NT2/D1 (cell line): ENCODE results near the gene PHPT1.

Source experiments
- DNase-seq: peaks from one replicate; pipeline ENCODE4 v3.0.0-alpha.2; 2011; ENCODE audit warnings: low read depth, low spot score
- H3K27me3 ChIP-seq: 2 replicates; pipeline ENCODE4 v1.6.0; 2011; ENCODE audit warnings: mild to moderate bottlenecking; ENCODE audit not compliant: insufficient read length, insufficient read depth
- H3K36me3 ChIP-seq: 2 replicates; pipeline ENCODE4 v1.6.1; 2011; ENCODE audit warnings: mild to moderate bottlenecking, low read length, mixed read lengths; ENCODE audit not compliant: insufficient read depth, insufficient read length
- H3K4me1 ChIP-seq: 2 replicates; pipeline ENCODE4 v1.5.1; 2011; ENCODE audit not compliant: insufficient read depth, insufficient read length
- H3K4me3 ChIP-seq: 2 replicates; pipeline ENCODE4 v1.5.1; 2011; ENCODE audit warnings: low read depth; ENCODE audit not compliant: insufficient read length
- H3K9ac ChIP-seq: 2 replicates; pipeline ENCODE4 v1.6.0; 2011; ENCODE audit warnings: low read depth; ENCODE audit not compliant: insufficient read length
- H3K9me3 ChIP-seq: 2 replicates; pipeline ENCODE4 v1.5.1; 2011; ENCODE audit warnings: mild to moderate bottlenecking, low read length; ENCODE audit not compliant: insufficient read depth
- SUZ12 ChIP-seq: IDR thresholded peaks from 2 replicates; pipeline ENCODE4 v1.6.1; 2011; ENCODE audit not compliant: insufficient read length, insufficient read depth; ENCODE audit errors: extremely low read depth
- YY1 ChIP-seq: IDR thresholded peaks from 2 replicates; pipeline ENCODE4 v1.6.1; 2011; ENCODE audit not compliant: insufficient read length, insufficient read depth
- ZNF274 ChIP-seq: IDR thresholded peaks from 2 replicates; pipeline ENCODE4 v1.6.1; 2011; ENCODE audit warnings: mild to moderate bottlenecking, low read depth, low read length

The PHPT1 gene

GRCh38 chr9:136852664-136853595 lies 3.7 kb downstream of the PHPT1 start:
- H3K27me3 ChIP-seq, result no peaks in the 10 kb centered on the region
- TF ChIP-seq SUZ12 (no peak), ZNF274 (no peak), YY1 (no peak)
- no peak overlapping the region for H3K4me3 ChIP-seq
- peaks cover 48% of the 10 kb centered on the region for H3K4me1 ChIP-seq
- H3K36me3 ChIP-seq, result peaks cover 55% of the 10 kb centered on the region
- DNase-seq, result no peak
- H3K9me3 ChIP-seq, result no peaks in the 10 kb centered on the region
- peak overlapping the region; percentile 9 for H3K9ac ChIP-seq

GRCh38 chr9:136853596-136854112 lies 4.4 kb downstream of the PHPT1 start:
- Histone ChIP-seq H3K36me3 (peaks cover 62% of the 10 kb centered on the region), H3K27me3 (no peaks in the 10 kb centered on the region), H3K9me3 (no peaks in the 10 kb centered on the region), H3K4me3 (no peak overlapping the region), H3K9ac (no peak overlapping the region), H3K4me1 (peaks cover 50% of the 10 kb centered on the region)
- DNase-seq, result no peak
- no peak for TF ChIP-seq ZNF274
- TF ChIP-seq SUZ12, result no peak
- TF ChIP-seq YY1, result no peak

- H3K4me3 ChIP-seq, result no peak overlapping the region
- no peak for DNase-seq
- peaks cover 52% of the 10 kb centered on the region for H3K4me1 ChIP-seq
- peaks cover 68% of the 10 kb centered on the region for H3K36me3 ChIP-seq
- TF ChIP-seq ZNF274 (no peak), SUZ12 (no peak), YY1 (no peak)
- H3K27me3 ChIP-seq, result no peaks in the 10 kb centered on the region
- H3K9me3 ChIP-seq, result no peaks in the 10 kb centered on the region
- no peak overlapping the region for H3K9ac ChIP-seq
Measured at GRCh38 chr9:136854113-136854841, 5.1 kb downstream of the PHPT1 start.

- peaks cover 75% of the 10 kb centered on the region for H3K36me3 ChIP-seq
- peak overlapping the region; percentile 42 for H3K9ac ChIP-seq
- H3K4me1 ChIP-seq, result peaks cover 52% of the 10 kb centered on the region
- TF ChIP-seq SUZ12 (no peak), ZNF274 (no peak), YY1 (no peak)
- H3K4me3 ChIP-seq, result no peak overlapping the region
- no peak for DNase-seq
- H3K9me3 ChIP-seq, result no peaks in the 10 kb centered on the region
- no peaks in the 10 kb centered on the region for H3K27me3 ChIP-seq
Measured at GRCh38 chr9:136854842-136855460, 5.7 kb downstream of the PHPT1 start.

- Histone ChIP-seq H3K4me3 (no peak overlapping the region), H3K36me3 (peaks cover 75% of the 10 kb centered on the region), H3K9me3 (no peaks in the 10 kb centered on the region), H3K9ac (peak overlapping the region; percentile 42), H3K27me3 (no peaks in the 10 kb centered on the region), H3K4me1 (peaks cover 45% of the 10 kb centered on the region)
- no peak for DNase-seq
- TF ChIP-seq ZNF274 (no peak), SUZ12 (no peak), YY1 (no peak)
Measured at GRCh38 chr9:136855461-136856078, 6.4 kb downstream of the PHPT1 start.

- Histone ChIP-seq H3K9ac (peak overlapping the region; percentile 26), H3K27me3 (no peaks in the 10 kb centered on the region), H3K4me1 (peaks cover 43% of the 10 kb centered on the region), H3K4me3 (no peak overlapping the region), H3K9me3 (no peaks in the 10 kb centered on the region), H3K36me3 (peaks cover 75% of the 10 kb centered on the region)
- DNase-seq, result no peak
- TF ChIP-seq YY1, result no peak
- no peak for TF ChIP-seq ZNF274
- no peak for TF ChIP-seq SUZ12
Measured at GRCh38 chr9:136856079-136856476, 6.9 kb downstream of the PHPT1 start.
